Hepatocyte (in vitro differentiated cells): ENCODE measurements around the gene PRSS57. TPM values are rescaled to one million over a fixed set of nuclear protein-coding genes. Genes with fewer than 3 reads are reported as not detected.

Experiments used
- DNase-seq: peaks from one replicate; pipeline ENCODE4 v3.0.0-alpha.2; 2016; ENCODE audit warnings: low spot score
- H2AFZ ChIP-seq: fragments of 200-600 bp; sonication (generic); 2 replicates; pipeline ENCODE4 v1.6.0; 2016; ENCODE audit warnings: antibody characterized with exemption, mild to moderate bottlenecking
- H3K27ac ChIP-seq: fragments of 200-600 bp; sonication (generic); 2 replicates; pipeline ENCODE4 v1.5.1; 2016; ENCODE audit warnings: mild to moderate bottlenecking
- H3K27me3 ChIP-seq: fragments of 200-600 bp; sonication (generic); 2 replicates; pipeline ENCODE4 v1.6.1; 2016
- H3K36me3 ChIP-seq: fragments of 200-600 bp; sonication (generic); replicated peaks from 2 replicates; pipeline ENCODE4 v1.5.1; 2016; ENCODE audit warnings: low read depth; ENCODE audit not compliant: insufficient read depth
- H3K4me1 ChIP-seq: fragments of 200-600 bp; sonication (generic); 2 replicates; pipeline ENCODE4 v1.5.1; 2016; ENCODE audit warnings: mild to moderate bottlenecking, moderate library complexity; ENCODE audit not compliant: insufficient read depth
- H3K4me2 ChIP-seq: fragments of 200-600 bp; sonication (generic); 2 replicates; pipeline ENCODE4 v1.6.0; 2016
- H3K4me3 ChIP-seq: fragments of 200-600 bp; sonication (generic); 2 replicates; pipeline ENCODE4 v1.5.1; 2016; ENCODE audit warnings: mild to moderate bottlenecking
- H3K79me2 ChIP-seq: fragments of 200-600 bp; sonication (generic); 2 replicates; pipeline ENCODE4 v1.6.0; 2017; ENCODE audit warnings: mild to moderate bottlenecking
- H3K9me2 ChIP-seq: fragments of 200-600 bp; sonication (generic); replicated peaks from 2 replicates; pipeline ENCODE4 v1.6.0; 2017; ENCODE audit warnings: mild to moderate bottlenecking; ENCODE audit not compliant: insufficient read depth
- H3K9me3 ChIP-seq: fragments of 200-600 bp; sonication (generic); 2 replicates; pipeline ENCODE4 v1.5.1; 2016; ENCODE audit warnings: low read depth, mild to moderate bottlenecking
- H4K20me1 ChIP-seq: fragments of 200-600 bp; sonication (generic); 2 replicates; pipeline ENCODE4 v1.6.0; 2016; ENCODE audit warnings: mild to moderate bottlenecking; ENCODE audit not compliant: insufficient read depth, poor library complexity, severe bottlenecking
- EZH2 ChIP-seq: fragments of 200-600 bp; sonication (generic); IDR thresholded peaks from 2 replicates; pipeline ENCODE4 v1.6.1; 2016; ENCODE audit warnings: antibody characterized with exemption, mild to moderate bottlenecking, borderline replicate concordance
- EZH2phosphoT487 ChIP-seq: fragments of 200-600 bp; sonication (generic); IDR thresholded peaks from one replicate; pipeline ENCODE4 v1.6.1; 2018; ENCODE audit warnings: antibody characterized with exemption, mild to moderate bottlenecking, low read depth, moderate library complexity; ENCODE audit not compliant: unreplicated experiment, severe bottlenecking
- WGBS: methylation state at CpG from one replicate; pipeline ENCODE4 v1.1.6; 2016; ENCODE audit warnings: low lambda C conversion rate; ENCODE audit errors: missing lambda C conversion rate; 5-methylcytosine and 5-hydroxymethylcytosine counted together
- polyA plus RNA-seq: library from polyadenylated mRNA; unstranded; fragments of >200 nt; fragmentation: Nextera tagmentation; extraction: Ambion mirVana; gene quantifications from 2 replicates; pipeline ENCODE4 v1.2.1, GENCODE V29; 2016
- total RNA-seq: library from RNA; depleted of rRNA; stranded (reverse); fragments of >200 nt; gene quantifications from 2 replicates; pipeline ENCODE4 v1.2.3, GENCODE V29; 2014
- TF ChIP-seq, protein P1 (sequence below): fragments of 200-600 bp; sonication (generic); IDR thresholded peaks from 2 replicates; pipeline ENCODE4 v1.5.1; 2016; ENCODE audit warnings: antibody characterized with exemption, mild to moderate bottlenecking; ENCODE audit not compliant: poor library complexity

Gene PRSS57
- total and polyA plus RNA-seq, 2 experiments from 2014 or later, result 1.2 to 2.4 TPM

GRCh38 chr19:642767-643727, 52.2 kb downstream of the PRSS57 start:
- no peaks in the 10 kb centered on the region for H3K9me3 ChIP-seq
- no peak overlapping the region for H2AFZ ChIP-seq
- no peaks in the 10 kb centered on the region for H4K20me1 ChIP-seq
- TF ChIP-seq EZH2, result no peak
- TF ChIP-seq, protein P1, sequence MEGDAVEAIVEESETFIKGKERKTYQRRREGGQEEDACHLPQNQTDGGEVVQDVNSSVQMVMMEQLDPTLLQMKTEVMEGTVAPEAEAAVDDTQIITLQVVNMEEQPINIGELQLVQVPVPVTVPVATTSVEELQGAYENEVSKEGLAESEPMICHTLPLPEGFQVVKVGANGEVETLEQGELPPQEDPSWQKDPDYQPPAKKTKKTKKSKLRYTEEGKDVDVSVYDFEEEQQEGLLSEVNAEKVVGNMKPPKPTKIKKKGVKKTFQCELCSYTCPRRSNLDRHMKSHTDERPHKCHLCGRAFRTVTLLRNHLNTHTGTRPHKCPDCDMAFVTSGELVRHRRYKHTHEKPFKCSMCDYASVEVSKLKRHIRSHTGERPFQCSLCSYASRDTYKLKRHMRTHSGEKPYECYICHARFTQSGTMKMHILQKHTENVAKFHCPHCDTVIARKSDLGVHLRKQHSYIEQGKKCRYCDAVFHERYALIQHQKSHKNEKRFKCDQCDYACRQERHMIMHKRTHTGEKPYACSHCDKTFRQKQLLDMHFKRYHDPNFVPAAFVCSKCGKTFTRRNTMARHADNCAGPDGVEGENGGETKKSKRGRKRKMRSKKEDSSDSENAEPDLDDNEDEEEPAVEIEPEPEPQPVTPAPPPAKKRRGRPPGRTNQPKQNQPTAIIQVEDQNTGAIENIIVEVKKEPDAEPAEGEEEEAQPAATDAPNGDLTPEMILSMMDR, result no peak
- TF ChIP-seq EZH2phosphoT487, result no peak
- no peaks in the 10 kb centered on the region for H3K27me3 ChIP-seq
- H3K4me1 ChIP-seq, result no peaks in the 10 kb centered on the region
- H3K4me3 ChIP-seq, result no peak overlapping the region
- no peak for DNase-seq
- H3K36me3 ChIP-seq, result no peaks in the 10 kb centered on the region
- 88% methylated on average over 42 of the region's 70 CpGs for WGBS
- H3K9me2 ChIP-seq, result no peaks in the 10 kb centered on the region
- H3K4me2 ChIP-seq, result no peak overlapping the region
- H3K79me2 ChIP-seq, result no peaks in the 10 kb centered on the region
- H3K27ac ChIP-seq, result no peak overlapping the region

GRCh38 chr19:641702-642101, 53.5 kb downstream of the PRSS57 start:
- no peak overlapping the region for H3K27ac ChIP-seq
- 84% methylated on average over 17 of the region's 17 CpGs for WGBS
- H3K4me3 ChIP-seq, result no peak overlapping the region
- H3K4me1 ChIP-seq, result no peaks in the 10 kb centered on the region
- no peak overlapping the region for H2AFZ ChIP-seq
- H3K9me2 ChIP-seq, result no peaks in the 10 kb centered on the region
- H3K4me2 ChIP-seq, result no peak overlapping the region
- no peaks in the 10 kb centered on the region for H4K20me1 ChIP-seq
- no peaks in the 10 kb centered on the region for H3K9me3 ChIP-seq
- H3K36me3 ChIP-seq, result no peaks in the 10 kb centered on the region
- no peak for DNase-seq
- TF ChIP-seq EZH2phosphoT487 (no peak), EZH2 (no peak)
- TF ChIP-seq, protein P1, result no peak
- no peaks in the 10 kb centered on the region for H3K27me3 ChIP-seq
- H3K79me2 ChIP-seq, result no peaks in the 10 kb centered on the region

DNA sequence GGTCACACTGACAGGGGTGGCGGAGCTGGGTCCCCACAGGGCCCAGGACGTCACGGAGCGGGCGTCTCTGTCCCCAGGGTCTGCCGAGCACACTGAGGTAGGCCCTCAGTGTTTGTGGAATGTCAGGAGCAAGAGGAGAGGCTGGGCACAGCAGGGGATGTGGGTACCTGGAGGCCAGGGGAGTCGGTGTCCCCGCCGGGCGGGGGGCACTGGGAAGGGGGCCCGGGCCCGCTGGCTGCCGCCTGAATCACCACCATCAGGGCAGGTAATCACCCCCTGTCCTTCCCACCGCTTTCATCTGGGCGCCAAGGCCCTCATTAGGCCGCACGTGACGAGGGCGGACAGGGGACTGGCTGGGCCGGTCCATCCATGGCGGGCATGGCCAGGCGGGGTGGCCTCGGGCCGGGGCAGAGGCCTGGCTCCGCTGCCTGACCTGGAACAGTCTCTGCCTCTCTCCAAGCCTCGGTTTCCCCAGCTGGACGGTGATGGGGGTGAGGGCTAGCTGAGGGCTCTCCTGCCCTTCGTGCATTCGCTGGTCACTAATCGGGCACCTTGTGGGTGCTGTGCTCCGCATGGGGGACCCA, 54.6 kb downstream of the PRSS57 start:
- TF ChIP-seq, protein P1, result no peak
- no peak for TF ChIP-seq EZH2
- no peak for TF ChIP-seq EZH2phosphoT487
- Histone ChIP-seq H3K4me3 (no peak overlapping the region), H2AFZ (no peak overlapping the region), H3K4me2 (no peak overlapping the region), H3K79me2 (no peaks in the 10 kb centered on the region), H3K9me2 (no peaks in the 10 kb centered on the region), H4K20me1 (no peaks in the 10 kb centered on the region), H3K27ac (no peak overlapping the region), H3K4me1 (no peaks in the 10 kb centered on the region), H3K9me3 (no peaks in the 10 kb centered on the region), H3K36me3 (no peaks in the 10 kb centered on the region), H3K27me3 (no peaks in the 10 kb centered on the region)
- 94% methylated on average over 21 of the region's 31 CpGs for WGBS
- no peak for DNase-seq
